Measurements from ENCODE around the gene NVL. TPM values are rescaled to one million over a fixed set of nuclear protein-coding genes. Genes with fewer than 3 reads are reported as not detected.

NVL gene
- total RNA-seq, 4 donors from 2014 or later, result 11.7 to 40.5 (median 15.4) TPM

GRCh38 chr1:224302947-224303346, 27.0 kb downstream of the NVL start:
- H3K4me3 ChIP-seq, result no peak overlapping the region
- WGBS, 2 donors (ENCODE audit: low coverage in 1 of 2), result 90 to 95% methylated on average over 3 to 7 of the region's 7 CpGs
- H3K9me3 ChIP-seq, result no peaks in the 10 kb centered on the region
- H3K27ac ChIP-seq, result no peak overlapping the region
- no peaks in the 10 kb centered on the region for H3K27me3 ChIP-seq
- no peaks in the 10 kb centered on the region for H3K4me1 ChIP-seq
- H3K36me3 ChIP-seq, result peaks cover 3 to 100% of the 10 kb centered on the region in 2 donors
- ATAC-seq, result no peak
- TF ChIP-seq, protein P1, sequence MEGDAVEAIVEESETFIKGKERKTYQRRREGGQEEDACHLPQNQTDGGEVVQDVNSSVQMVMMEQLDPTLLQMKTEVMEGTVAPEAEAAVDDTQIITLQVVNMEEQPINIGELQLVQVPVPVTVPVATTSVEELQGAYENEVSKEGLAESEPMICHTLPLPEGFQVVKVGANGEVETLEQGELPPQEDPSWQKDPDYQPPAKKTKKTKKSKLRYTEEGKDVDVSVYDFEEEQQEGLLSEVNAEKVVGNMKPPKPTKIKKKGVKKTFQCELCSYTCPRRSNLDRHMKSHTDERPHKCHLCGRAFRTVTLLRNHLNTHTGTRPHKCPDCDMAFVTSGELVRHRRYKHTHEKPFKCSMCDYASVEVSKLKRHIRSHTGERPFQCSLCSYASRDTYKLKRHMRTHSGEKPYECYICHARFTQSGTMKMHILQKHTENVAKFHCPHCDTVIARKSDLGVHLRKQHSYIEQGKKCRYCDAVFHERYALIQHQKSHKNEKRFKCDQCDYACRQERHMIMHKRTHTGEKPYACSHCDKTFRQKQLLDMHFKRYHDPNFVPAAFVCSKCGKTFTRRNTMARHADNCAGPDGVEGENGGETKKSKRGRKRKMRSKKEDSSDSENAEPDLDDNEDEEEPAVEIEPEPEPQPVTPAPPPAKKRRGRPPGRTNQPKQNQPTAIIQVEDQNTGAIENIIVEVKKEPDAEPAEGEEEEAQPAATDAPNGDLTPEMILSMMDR (IDR thresholded peaks at IDR 0.05), result no peak
- no peak for TF ChIP-seq EP300 (IDR thresholded peaks at IDR 0.05)
- TF ChIP-seq POLR2AphosphoS5 (IDR thresholded peaks at IDR 0.05), result no peak
- no peak for TF ChIP-seq POLR2A (IDR thresholded peaks at IDR 0.05)

DNA sequence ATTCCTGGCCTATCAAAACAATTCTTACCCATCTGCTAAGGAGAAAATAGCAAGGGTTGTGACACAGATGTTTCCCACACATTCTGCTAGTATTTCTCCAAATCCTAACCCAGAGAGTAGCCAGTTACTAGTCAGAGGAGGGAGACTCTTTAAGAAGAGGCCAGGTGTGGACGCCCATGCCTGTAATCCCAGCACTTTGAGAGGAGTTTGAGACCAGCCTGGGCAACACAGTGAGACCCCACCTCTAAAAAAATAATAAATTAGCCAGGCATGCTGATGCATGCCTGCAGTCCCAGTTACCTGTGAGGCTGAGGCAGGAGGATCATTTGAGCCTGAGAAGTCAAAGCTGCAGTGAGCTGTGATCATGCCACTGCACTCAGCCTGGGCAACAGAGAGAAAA, 28.6 kb downstream of the NVL start:
- TF ChIP-seq, protein P1 (IDR thresholded peaks at IDR 0.05), result no peak
- TF ChIP-seq POLR2A (IDR thresholded peaks at IDR 0.05) (no peak), EP300 (IDR thresholded peaks at IDR 0.05) (no peak), POLR2AphosphoS5 (IDR thresholded peaks at IDR 0.05) (no peak)
- H3K27ac ChIP-seq, result no peak overlapping the region
- no peaks in the 10 kb centered on the region for H3K4me1 ChIP-seq
- H3K4me3 ChIP-seq, result no peak overlapping the region
- H3K27me3 ChIP-seq, result no peaks in the 10 kb centered on the region
- 100% methylated on average over 1 of the region's 1 CpG; no CpG with 5 or more reads in 1 of the 2 donors for WGBS, 2 donors (ENCODE audit: low coverage in 1 of 2)
- no peak for ATAC-seq
- H3K36me3 ChIP-seq, result peaks cover 3 to 100% of the 10 kb centered on the region in 2 donors
- no peaks in the 10 kb centered on the region for H3K9me3 ChIP-seq

- Histone ChIP-seq H3K27me3 (no peaks in the 10 kb centered on the region), H3K27ac (no peak overlapping the region), H3K4me3 (no peak overlapping the region), H3K4me1 (no peaks in the 10 kb centered on the region), H3K9me3 (no peaks in the 10 kb centered on the region), H3K36me3 (peaks cover 3 to 100% of the 10 kb centered on the region in 2 donors)
- no peak for TF ChIP-seq POLR2AphosphoS5 (IDR thresholded peaks at IDR 0.05)
- TF ChIP-seq, protein P1 (IDR thresholded peaks at IDR 0.05), result no peak
- TF ChIP-seq EP300 (IDR thresholded peaks at IDR 0.05), result no peak
- TF ChIP-seq POLR2A (IDR thresholded peaks at IDR 0.05), result no peak
- ATAC-seq, result no peak
- WGBS, 2 donors (ENCODE audit: low coverage in 1 of 2), result 19 to 67% methylated on average over 2 of the region's 2 CpGs
Observed at GRCh38 chr1:224300346-224300745, 29.6 kb downstream of the NVL start.

DNA sequence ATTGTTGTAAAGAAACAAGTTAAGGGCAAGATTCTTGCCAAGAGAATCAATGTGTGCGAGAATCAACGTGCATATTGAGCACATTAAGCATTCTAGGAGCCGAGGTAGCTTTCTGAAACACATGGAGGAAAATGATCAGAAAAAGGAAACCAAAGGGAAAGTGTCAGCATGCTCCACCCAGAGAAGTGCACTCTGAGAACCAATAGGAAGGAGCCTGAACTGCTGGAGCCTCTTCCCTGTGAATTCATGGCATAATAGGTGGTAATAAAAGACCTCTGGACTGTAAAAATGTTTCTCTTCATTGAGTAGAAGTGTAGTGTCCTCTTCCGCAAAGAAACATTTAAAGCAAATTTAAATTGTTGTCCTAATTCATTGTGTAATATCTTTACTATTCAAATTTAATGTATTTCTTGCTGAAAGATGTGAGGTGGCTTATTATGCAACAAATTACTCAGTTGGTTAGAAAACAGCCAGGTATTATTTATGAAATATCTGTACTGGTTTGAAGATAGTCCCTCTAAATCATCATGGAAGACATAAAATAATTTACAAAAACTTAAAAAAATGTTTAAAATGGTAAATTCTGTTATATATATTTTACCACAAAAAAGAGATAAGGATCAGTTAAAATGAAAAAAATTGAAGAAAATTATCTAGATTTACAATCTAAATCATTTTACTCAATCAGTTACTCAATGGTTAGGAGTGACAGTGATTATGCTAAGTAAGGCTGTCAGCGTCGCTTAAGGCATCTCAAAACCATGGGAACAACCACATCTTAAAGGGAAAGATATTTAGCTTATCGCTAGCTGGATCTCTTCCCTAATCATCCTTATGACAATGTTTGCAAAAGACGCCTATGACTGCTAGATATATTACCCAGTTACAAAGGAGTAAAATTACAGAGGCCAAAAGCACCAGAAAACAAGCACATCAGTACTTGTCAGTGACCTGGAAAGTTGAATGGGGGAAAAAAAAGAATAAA, 31.3 kb downstream of the NVL start:
- no peaks in the 10 kb centered on the region for H3K27me3 ChIP-seq
- no peak overlapping the region for H3K4me3 ChIP-seq
- WGBS, 2 donors (ENCODE audit: low coverage in 1 of 2), result 87 to 91% methylated on average over 8 of the region's 8 CpGs
- H3K4me1 ChIP-seq, result no peaks in the 10 kb centered on the region
- no peak for ATAC-seq
- TF ChIP-seq, protein P1 (IDR thresholded peaks at IDR 0.05), result no peak
- TF ChIP-seq EP300 (IDR thresholded peaks at IDR 0.05) (no peak), POLR2A (IDR thresholded peaks at IDR 0.05) (no peak), POLR2AphosphoS5 (IDR thresholded peaks at IDR 0.05) (no peak)
- H3K27ac ChIP-seq, result no peak overlapping the region
- no peaks in the 10 kb centered on the region for H3K9me3 ChIP-seq
- H3K36me3 ChIP-seq, result peaks cover 0 to 100% of the 10 kb centered on the region in 2 donors

Measured in gastroesophageal sphincter (tissue), 4 donors.